K562 (cell line): ENCODE data around the gene SLC9B1. TPM values are rescaled to one million over a fixed set of nuclear protein-coding genes. Genes with fewer than 3 reads are reported as not detected.

Experiments
- ATAC-seq: fragments of 200-7000 bp; cut with Tn5 transposase; 3 replicates; pipeline ENCODE4 v1.9.1; 2020; ENCODE audit warnings: moderate library complexity
- BruUV-seq: library from RNA; stranded (reverse); fragments of 400-500 nt; replicated peaks from 2 replicates; lab custom pipeline; 2021; lab: Mats Ljungman, UMichigan
- CTCF ChIA-PET: fragments of 300-600 bp; formaldehyde crosslinking; extraction: SDS; loops from one replicate; lab custom pipeline; 2021; ENCODE audit warnings: low intra/inter-chr PET ratio; lab: Yijun Ruan, JAX
- POLR2A ChIA-PET: fragments of 300-600, 350-650 bp; sonication (Branson Sonifier 250); formaldehyde crosslinking; extraction: SDS; loops from one replicate; lab custom pipeline; 2021; ENCODE audit warnings: antibody characterized with exemption, inconsistent platforms; lab: Yijun Ruan, JAX
- DNase-seq, 4 experiments: peaks; one replicate each; pipeline versions ENCODE4 v3.0.0 to v3.0.0-alpha.2; 2011 to 2018; ENCODE audit warnings: low spot score in 3 of 4, mixed read lengths in 3 of 4; ENCODE audit errors: extremely low read depth in 1 of 4
- FAIRE-seq: peaks from 2 replicates; lab custom pipeline; 2011; peaks lifted over from hg19 to GRCh38; lab: Jason Lieb, UNC
- H2AFZ ChIP-seq: 2 replicates; pipeline ENCODE4 v1.6.0; 2011; ENCODE audit warnings: low read depth, low read length, control low read depth, inconsistent platforms
- H3K27ac ChIP-seq: fragments of 200-600 bp; 3 replicates; pipeline ENCODE4 v1.8.0; 2011; ENCODE audit warnings: low read depth, mild to moderate bottlenecking, control low read depth, inconsistent platforms, low read length, moderate library complexity, mixed read lengths; ENCODE audit errors: extremely low read depth
- H3K27me3 ChIP-seq, 2 experiments: fragments of 300-600 bp in 1 of 2; 2 replicates in 1 of 2; 3 replicates in 1 of 2; pipeline versions ENCODE4 v1.6.0 to v1.8.0; 2011; ENCODE audit warnings: inconsistent platforms in 2 of 2, low read length in 2 of 2, mild to moderate bottlenecking in 1 of 2, mixed read lengths in 1 of 2, moderate library complexity in 1 of 2; ENCODE audit not compliant: control insufficient read depth in 2 of 2, insufficient read depth in 2 of 2
- H3K36me3 ChIP-seq: fragments of 300-600 bp; 3 replicates; pipeline ENCODE4 v1.8.0; 2011; ENCODE audit warnings: mild to moderate bottlenecking, low read length, inconsistent platforms; ENCODE audit not compliant: control insufficient read depth, insufficient read depth
- H3K4me1 ChIP-seq, 2 experiments: fragments of 200-600 bp in 1 of 2; replicated peaks in 1 of 2; 2 replicates in 1 of 2; 3 replicates in 1 of 2; pipeline versions ENCODE4 v1.5.1 to v1.8.0; 2011; ENCODE audit warnings: inconsistent platforms in 2 of 2, low read length in 2 of 2, mild to moderate bottlenecking in 1 of 2, mixed read lengths in 1 of 2, moderate library complexity in 1 of 2; ENCODE audit not compliant: control insufficient read depth in 2 of 2, insufficient read depth in 2 of 2
- H3K4me2 ChIP-seq: 2 replicates; pipeline ENCODE4 v1.6.1; 2011; ENCODE audit warnings: low read length, control low read depth, inconsistent platforms, mixed read lengths; ENCODE audit not compliant: insufficient read depth
- H3K4me3 ChIP-seq: fragments of 200-600 bp; sonication (generic), shearing (Covaris generic); 2 replicates; pipeline ENCODE4 v1.5.1; 2016; ENCODE audit warnings: control low read depth, inconsistent platforms
- H3K79me2 ChIP-seq: fragments of 200-600 bp; 3 replicates; pipeline ENCODE4 v1.8.0; 2011; ENCODE audit warnings: low read length, inconsistent platforms; ENCODE audit not compliant: control insufficient read depth, insufficient read depth
- H3K9ac ChIP-seq, 2 experiments: 2 replicates each; pipeline versions ENCODE4 v1.6.0 to v1.6.1; 2011; ENCODE audit warnings: low read depth in 2 of 2, low read length in 2 of 2, control low read depth in 1 of 2, inconsistent platforms in 1 of 2, mild to moderate bottlenecking in 1 of 2, mixed read lengths in 1 of 2; ENCODE audit not compliant: insufficient read depth in 1 of 2
- H3K9me1 ChIP-seq: one replicate; pipeline ENCODE4 v1.6.0; 2011; ENCODE audit warnings: inconsistent platforms, mild to moderate bottlenecking, low read length, moderate library complexity; ENCODE audit not compliant: control insufficient read depth, insufficient read depth
- H3K9me3 ChIP-seq: replicated peaks from 2 replicates; pipeline ENCODE4 v1.5.1; 2011; ENCODE audit warnings: low read depth, low read length, inconsistent platforms; ENCODE audit not compliant: control insufficient read depth, insufficient read depth
- H4K20me1 ChIP-seq: replicated peaks from 2 replicates; pipeline ENCODE4 v1.6.1; 2011; ENCODE audit warnings: low read length, inconsistent platforms, mixed read lengths; ENCODE audit not compliant: control insufficient read depth, insufficient read depth
- NFIC ChIP-seq: fragments of 450-650 bp; IDR thresholded peaks from 2 replicates; pipeline ENCODE4 v1.6.1; 2017; ENCODE audit warnings: mild to moderate bottlenecking, inconsistent platforms
- ZBTB40 ChIP-seq, 2 experiments: fragments of 450-650 bp in 1 of 2; sonication (generic) in 1 of 2; formaldehyde crosslinking in 1 of 2; IDR thresholded peaks; 2 replicates each; pipeline versions ENCODE4 v1.7.1 to v1.9.0; 2016 to 2022; ENCODE audit warnings: inconsistent platforms in 1 of 2, mild to moderate bottlenecking in 1 of 2, missing genetic modification reagents in 1 of 2
- ZFP91 ChIP-seq: sonication (generic); formaldehyde crosslinking; IDR thresholded peaks from 2 replicates; pipeline ENCODE4 v1.8.0; 2022; ENCODE audit warnings: mild to moderate bottlenecking, missing genetic modification reagents
- WGBS: fragments of 100-300 bp; shearing (Covaris generic); methylation state at CpG from one replicate; pipeline ENCODE4 v1.1.6; 2016; ENCODE audit warnings: low coverage, mixed read lengths; ENCODE audit not compliant: insufficient coverage; ENCODE audit errors: missing lambda C conversion rate; 5-methylcytosine and 5-hydroxymethylcytosine counted together
- in situ Hi-C: fragments of 300-500 bp; cut with MboI; formaldehyde crosslinking; loops from 4 replicates; pipeline ENCODE4 v1.15.0; 2018; ENCODE audit warnings: inconsistent platforms, mixed read lengths
- intact Hi-C: fragments of 100-400 bp; cut with micrococcal nuclease; formaldehyde crosslinking; loops from 2 replicates; pipeline ENCODE4 v1.14.2; 2022
- polyA plus RNA-seq, 8 experiments: library from polyadenylated mRNA; depleted of rRNA in 4 of 8; stranded (reverse) in 5 of 8; unstranded in 3 of 8; fragments of >200 nt; fragmentation: Nextera tagmentation in 2 of 8; fragmentation: Illumina TruSeq in 1 of 8; extraction: Ambion mirVana in 2 of 8; extraction: Trizol in 1 of 8; gene quantifications; 2 replicates each; pipeline versions ENCODE4 v1.2.1 to v1.2.3, GENCODE V29; 2011 to 2014; ENCODE audit warnings: inconsistent platforms in 1 of 8, missing spikeins in 1 of 8
- total RNA-seq, 7 experiments: library from RNA; depleted of rRNA in 6 of 7; stranded (reverse); fragments of >200 nt in 6 of 7; fragmentation: Illumina TruSeq in 2 of 7; extraction: Trizol in 2 of 7; gene quantifications; 2 replicates each; pipeline versions ENCODE4 v1.2.1 to v1.2.3, GENCODE V29; 2011 to 2021; ENCODE audit warnings: low replicate concordance in 1 of 7

Gene SLC9B1
- total and polyA plus RNA-seq, 9 of the 15 experiments (the other 6 are each of a cell fraction or from before 2014, with no cell fraction given) = 0.21 to 1.3 (median 0.51) TPM

GRCh38 chr4:103012060-103012459 lies 7.4 kb downstream of the SLC9B1 start:
- peak overlapping the region; percentile 7; the same call in 1 of the 2 replicates for H2AFZ ChIP-seq
- ChIA-PET POLR2A (interaction anchor here (1.4 kb wide), 1 partner anchor 184 kb away, joined by 3 read pairs; no protein-coding TSS in a partner anchor), CTCF (interaction anchor here (0.8 kb wide), 1 partner anchor 391 kb away, joined by 3 read pairs; no protein-coding TSS in a partner anchor)
- H3K4me2 ChIP-seq = no peak overlapping the region
- no TSS peak for BruUV-seq
- in situ Hi-C loops = no loop called here
- FAIRE-seq (no peak), ATAC-seq (no peak), DNase-seq (peak in 1 of 4 experiments; percentile 13)
- TF ChIP-seq ZFP91 (no peak), NFIC (0 out of 2 replicates have a peak, but pooled peaks have one; percentile 15), ZBTB40 (IDR thresholded peaks at IDR 0.05) (no peak), ZBTB40 (CRISPR knock-in tag; IDR thresholded peaks at IDR 0.05) (no peak)
- H3K4me3 ChIP-seq = no peak overlapping the region
- H3K27me3 ChIP-seq = no peaks in the 10 kb centered on the region
- H3K9me1 ChIP-seq = no peaks in the 10 kb centered on the region
- H4K20me1 ChIP-seq = no peaks in the 10 kb centered on the region
- intact Hi-C loops = loop anchor here (10.0 kb wide), 1 partner anchor 667 kb away; the partner anchor contains the start of gene SLC39A8
- H3K27ac ChIP-seq = no peak overlapping the region
- 17% methylated on average over 1 of the region's 1 CpG for WGBS
- H3K79me2 ChIP-seq = no peaks in the 10 kb centered on the region
- no peaks in the 10 kb centered on the region for H3K36me3 ChIP-seq
- no peak overlapping the region for H3K9ac ChIP-seq
- peaks cover 9 to 18% of the 10 kb centered on the region in 2 experiments; a peak in 4 of 5 replicates for H3K4me1 ChIP-seq
- no peaks in the 10 kb centered on the region for H3K9me3 ChIP-seq
